Mucosa of descending colon (tissue), 3 donors: Measurements from ENCODE around the gene GLS. TPM values are rescaled to one million over a fixed set of nuclear protein-coding genes. Genes with fewer than 3 reads are reported as not detected.

ENCODE experiments used
- ATAC-seq: fragments of 200-7000 bp; cut with Tn5 transposase; one replicate; pipeline ENCODE4 v1.9.1; 2020; ENCODE audit warnings: mild to moderate bottlenecking, moderate library complexity
- DNase-seq, 3 donors: peaks; one replicate each; pipeline ENCODE4 v3.0.0-alpha.2; 2020
- H3K36me3 ChIP-seq: fragments of 200-600 bp; one replicate; pipeline ENCODE4 v1.8.0; 2021; ENCODE audit warnings: low read depth, mild to moderate bottlenecking
- H3K4me1 ChIP-seq: fragments of 200-600 bp; one replicate; pipeline ENCODE4 v1.8.0; 2021; ENCODE audit warnings: low read depth, mild to moderate bottlenecking
- H3K4me3 ChIP-seq: fragments of 200-600 bp; one replicate; pipeline ENCODE4 v1.8.0; 2021; ENCODE audit warnings: mild to moderate bottlenecking
- H3K9me3 ChIP-seq: fragments of 200-600 bp; one replicate; pipeline ENCODE4 v1.8.0; 2021; ENCODE audit warnings: mild to moderate bottlenecking
- intact Hi-C, 2 donors: fragments of 100-400 bp; cut with DNase I in 1 of 2; cut with micrococcal nuclease in 1 of 2; formaldehyde crosslinking; loops; one replicate each; pipeline versions ENCODE4 v1.11.0 to v1.11.1; 2022; cut with DNase I, micrococcal nuclease
- total RNA-seq, 3 donors: library from RNA; stranded (reverse); fragmentation: NEBNext Ultra II Directional in 2 of 3; extraction: Animal tissue kit (Norgen Biotek cat#: 25700) in 2 of 3; gene quantifications; one replicate each; pipeline versions ENCODE4 v1.2.1 to v1.2.4, GENCODE V29; 2021 to 2023
- TF ChIP-seq, protein P1 (sequence below): fragments of 200-600 bp; IDR thresholded peaks from one replicate; pipeline ENCODE4 v1.8.0; 2022; ENCODE audit warnings: antibody characterized with exemption, mild to moderate bottlenecking
- donor health status: DM: no; HTN: no; CAD: no; lungs with moderate emphysema.
- donor health status: DM: no; HTN: no; CAD: no.
- donor health status: DM: no; HTN: yes; CAD: no.

Gene GLS
- total RNA-seq, 3 donors from 2014 or later, result 49.8 to 91.9 (median 77.0) TPM

DNA sequence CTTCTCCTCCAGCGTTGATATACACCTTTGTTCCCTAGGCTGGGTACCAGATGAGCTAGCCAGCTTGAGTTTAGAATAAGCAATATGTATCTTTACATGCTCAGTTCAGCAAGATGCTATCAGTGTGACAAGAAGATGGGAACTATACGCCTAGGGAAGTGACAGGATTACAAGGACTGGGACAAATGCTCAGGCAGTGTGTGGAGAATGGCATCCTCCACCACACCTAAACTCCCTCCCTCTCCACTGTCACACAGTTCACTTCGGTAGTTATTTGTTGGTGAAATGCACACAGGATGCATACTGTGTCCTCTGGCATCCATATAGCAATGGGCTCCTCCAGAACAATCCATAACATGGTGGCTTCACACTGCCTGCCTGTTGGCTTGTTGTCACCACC, 125.7 kb downstream of the GLS start:
- Histone ChIP-seq H3K9me3 (no peaks in the 10 kb centered on the region), H3K36me3 (peaks cover 21% of the 10 kb centered on the region), H3K4me1 (no peaks in the 10 kb centered on the region), H3K4me3 (no peak overlapping the region)
- DNase-seq (no peak), ATAC-seq (no peak)
- TF ChIP-seq, protein P1, sequence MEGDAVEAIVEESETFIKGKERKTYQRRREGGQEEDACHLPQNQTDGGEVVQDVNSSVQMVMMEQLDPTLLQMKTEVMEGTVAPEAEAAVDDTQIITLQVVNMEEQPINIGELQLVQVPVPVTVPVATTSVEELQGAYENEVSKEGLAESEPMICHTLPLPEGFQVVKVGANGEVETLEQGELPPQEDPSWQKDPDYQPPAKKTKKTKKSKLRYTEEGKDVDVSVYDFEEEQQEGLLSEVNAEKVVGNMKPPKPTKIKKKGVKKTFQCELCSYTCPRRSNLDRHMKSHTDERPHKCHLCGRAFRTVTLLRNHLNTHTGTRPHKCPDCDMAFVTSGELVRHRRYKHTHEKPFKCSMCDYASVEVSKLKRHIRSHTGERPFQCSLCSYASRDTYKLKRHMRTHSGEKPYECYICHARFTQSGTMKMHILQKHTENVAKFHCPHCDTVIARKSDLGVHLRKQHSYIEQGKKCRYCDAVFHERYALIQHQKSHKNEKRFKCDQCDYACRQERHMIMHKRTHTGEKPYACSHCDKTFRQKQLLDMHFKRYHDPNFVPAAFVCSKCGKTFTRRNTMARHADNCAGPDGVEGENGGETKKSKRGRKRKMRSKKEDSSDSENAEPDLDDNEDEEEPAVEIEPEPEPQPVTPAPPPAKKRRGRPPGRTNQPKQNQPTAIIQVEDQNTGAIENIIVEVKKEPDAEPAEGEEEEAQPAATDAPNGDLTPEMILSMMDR, result no peak
- intact Hi-C loops, result no loop called here

DNA sequence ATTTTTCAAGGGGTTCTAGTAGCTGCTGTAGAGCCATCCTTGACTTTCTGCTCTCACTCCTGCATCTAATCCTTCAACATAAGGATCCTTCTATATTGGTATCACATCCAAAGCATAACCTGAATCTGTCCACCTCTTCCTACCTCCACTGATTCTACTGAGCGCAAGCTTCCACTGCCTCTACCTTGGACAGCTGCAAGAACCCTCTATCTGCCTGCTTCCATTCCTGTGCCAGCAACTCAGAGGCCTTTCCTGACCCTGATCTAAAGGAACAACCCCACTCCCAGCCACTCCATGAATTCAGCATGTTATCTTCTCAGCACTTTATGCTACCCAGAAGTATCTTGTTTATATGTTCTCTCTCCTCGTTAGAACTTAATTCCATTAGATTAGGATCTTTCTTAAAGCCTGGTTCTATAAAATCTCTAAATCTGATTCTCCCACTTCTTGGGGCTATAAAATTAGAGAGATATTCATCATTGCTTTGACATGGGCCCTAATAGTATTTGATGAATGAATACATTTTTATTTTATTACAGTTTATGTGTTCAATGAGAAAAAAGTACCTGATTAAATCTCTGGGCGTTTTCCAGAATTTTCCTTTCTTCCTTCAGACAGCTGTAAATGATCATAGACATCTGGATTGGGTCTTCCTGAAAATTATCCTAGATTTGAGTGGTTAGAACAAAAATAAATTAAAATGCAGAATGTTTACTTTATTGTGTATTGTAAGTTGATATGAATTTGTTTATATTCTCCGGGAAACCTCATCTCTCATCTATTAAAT, 126.6 kb downstream of the GLS start:
- H3K9me3 ChIP-seq, result no peaks in the 10 kb centered on the region
- H3K36me3 ChIP-seq, result peaks cover 21% of the 10 kb centered on the region
- ATAC-seq (no peak), DNase-seq (no peak)
- H3K4me3 ChIP-seq, result no peak overlapping the region
- peaks cover under 1% of the 10 kb centered on the region for H3K4me1 ChIP-seq
- intact Hi-C loops, result no loop called here
- TF ChIP-seq, protein P1, result no peak

DNA sequence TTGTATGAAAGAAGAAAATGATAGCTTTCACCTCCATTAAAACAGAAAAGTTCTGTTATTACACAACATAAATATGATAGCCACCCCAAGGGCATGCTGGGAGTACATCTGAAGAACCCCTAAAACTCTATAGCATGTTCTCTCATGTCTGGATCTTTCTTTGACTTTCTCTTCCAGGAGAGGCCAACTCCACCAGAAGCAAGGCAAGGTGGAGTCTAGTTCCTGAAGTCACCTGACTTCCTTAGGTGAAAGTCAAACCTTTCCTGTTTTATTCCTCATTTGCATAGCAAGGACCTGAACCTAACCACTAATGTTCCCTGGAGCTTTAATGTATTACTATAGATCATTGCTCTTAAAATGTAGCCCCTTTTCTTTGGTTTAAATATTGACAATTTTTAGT, 127.7 kb downstream of the GLS start:
- intact Hi-C loops, result no loop called here

DNA sequence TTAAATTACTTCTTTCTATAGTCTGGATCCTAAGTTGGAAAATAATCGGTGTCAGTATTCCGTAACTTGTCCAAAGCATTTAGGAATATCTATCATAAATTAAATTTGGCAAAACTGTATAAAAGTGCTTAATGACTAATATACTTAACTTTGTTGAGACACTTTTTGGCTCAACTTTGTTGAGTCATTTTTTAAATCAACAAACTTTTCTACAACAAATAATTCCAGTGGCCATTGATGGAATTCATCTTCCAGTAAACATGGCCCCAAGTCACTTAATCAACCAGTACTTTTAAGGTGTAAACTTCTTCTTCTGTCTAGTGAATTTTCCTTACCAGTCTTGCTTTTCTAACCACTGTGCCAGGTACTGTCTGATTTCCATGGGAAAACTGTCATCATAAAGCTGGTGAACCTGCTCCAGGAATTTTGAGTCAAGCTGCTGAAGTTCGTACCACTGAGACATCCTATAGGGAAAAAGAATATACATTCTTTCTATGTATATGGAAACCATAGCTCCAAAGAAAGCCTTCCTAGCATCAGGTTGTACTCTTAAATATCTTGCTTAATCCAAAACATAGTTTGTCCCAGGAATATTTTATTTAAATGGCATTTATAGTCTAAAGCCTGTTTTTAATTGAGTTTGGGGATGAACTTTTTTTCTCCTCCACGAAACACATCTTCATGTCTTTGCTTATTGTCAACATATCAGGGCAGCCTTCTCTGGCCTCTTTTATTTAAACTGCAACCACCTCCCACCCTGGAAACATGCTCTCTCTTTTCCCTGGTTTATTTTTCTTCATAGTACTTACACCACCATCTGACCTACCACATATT, 129.1 kb downstream of the GLS start:
- intact Hi-C loops, result no loop called here
- TF ChIP-seq, protein P1, result no peak
- no peak for DNase-seq
- no peak overlapping the region for H3K4me3 ChIP-seq
- no peaks in the 10 kb centered on the region for H3K9me3 ChIP-seq
- no peak for ATAC-seq
- peaks cover 5% of the 10 kb centered on the region for H3K36me3 ChIP-seq
- peaks cover 9% of the 10 kb centered on the region for H3K4me1 ChIP-seq

More for the DNA sequence above, 127.7 kb downstream of the GLS start:
- no peak for ATAC-seq
- peaks cover 16% of the 10 kb centered on the region for H3K36me3 ChIP-seq
- no peak overlapping the region for H3K4me3 ChIP-seq
- H3K4me1 ChIP-seq, result peaks cover 9% of the 10 kb centered on the region
- TF ChIP-seq, protein P1, result no peak
- no peaks in the 10 kb centered on the region for H3K9me3 ChIP-seq
- DNase-seq, result no peak

DNA sequence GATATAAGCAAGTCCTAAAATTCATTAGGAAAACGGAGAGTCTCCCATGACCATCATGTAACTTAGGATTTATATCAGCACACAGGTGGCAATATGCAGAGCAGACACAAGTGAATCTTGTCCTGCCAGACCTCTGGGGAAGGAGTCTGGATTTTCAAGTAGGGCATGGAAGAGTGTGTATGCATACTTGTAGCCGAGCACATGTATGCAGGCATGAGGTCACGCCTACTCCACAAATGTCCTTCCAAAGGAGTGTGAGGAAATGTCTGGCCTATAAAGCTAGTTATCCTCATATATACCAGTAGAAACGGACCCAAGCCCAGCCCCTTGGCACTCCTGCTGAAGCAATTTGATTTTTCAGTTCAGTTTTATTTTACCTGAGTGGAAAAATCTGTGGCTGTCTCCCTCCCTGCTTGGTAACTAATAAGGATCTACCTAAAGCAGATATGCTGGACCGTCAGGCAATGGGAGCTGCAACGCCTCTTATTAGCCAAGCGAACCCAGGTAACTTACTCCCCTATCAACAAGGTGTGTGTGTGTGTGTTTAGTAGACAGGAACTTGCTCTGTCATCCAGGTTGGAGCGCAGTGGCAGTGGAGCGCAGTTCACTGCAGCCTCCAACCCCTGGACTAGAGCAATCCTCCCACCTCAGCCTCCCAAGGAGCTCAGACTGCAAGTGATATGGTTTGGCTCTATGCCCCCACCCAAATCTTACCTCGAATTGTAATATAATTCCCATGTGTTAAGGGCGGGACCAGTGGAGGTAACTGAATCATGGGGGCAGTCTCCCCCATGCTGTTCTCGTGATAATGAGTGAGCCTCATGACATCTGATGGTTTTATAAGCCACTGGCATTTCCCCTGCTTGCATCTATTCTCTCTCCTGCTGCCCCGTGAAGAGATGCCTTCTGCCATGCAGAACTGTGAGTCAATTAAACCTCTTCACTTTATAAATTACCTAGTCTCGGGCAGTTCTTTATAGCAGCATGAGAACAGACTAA, 130.6 kb downstream of the GLS start:
- Histone ChIP-seq H3K36me3 (peaks cover 5% of the 10 kb centered on the region), H3K4me3 (no peak overlapping the region)
- TF ChIP-seq, protein P1, result no peak

More for the DNA sequence above, 130.6 kb downstream of the GLS start:
- intact Hi-C loops, result no loop called here
- DNase-seq, result no peak
- ATAC-seq, result no peak
- Histone ChIP-seq H3K9me3 (no peaks in the 10 kb centered on the region), H3K4me1 (peaks cover 9% of the 10 kb centered on the region)
